ENCODE measurements around the gene ITPR3. TPM values are rescaled to one million over a fixed set of nuclear protein-coding genes. Genes with fewer than 3 reads are reported as not detected.

The ITPR3 gene
- total and polyA plus RNA-seq, 10 donors = 9.9 to 95.6 (median 62.1) TPM

DNA sequence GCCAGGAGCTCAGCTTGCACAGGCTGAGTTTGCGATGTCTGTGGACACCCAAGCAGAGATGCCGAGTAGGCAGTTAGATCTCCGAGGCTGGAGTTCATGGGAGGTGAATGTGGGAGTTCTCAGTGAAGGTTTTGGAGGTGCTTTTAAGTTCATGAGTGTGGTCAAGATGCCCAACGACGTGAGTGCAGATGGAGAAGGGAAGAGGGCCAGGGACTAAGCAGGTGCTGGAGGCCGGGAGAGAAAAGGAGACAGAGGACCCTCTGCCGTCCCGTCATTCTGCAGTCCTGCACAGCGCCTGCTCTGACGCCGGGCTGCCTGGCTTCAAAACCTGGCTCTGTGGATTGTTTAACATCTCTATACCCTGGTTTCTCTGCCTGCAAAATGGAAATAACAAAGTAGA lies 15.5 kb downstream of the ITPR3 start:
- Histone ChIP-seq H3K4me3 (no peak overlapping the region), H3K27ac (no peak overlapping the region), H3K27me3 (replicated peaks in 1 of 7) (peaks cover 0 to 6% (median 0%) of the 10 kb centered on the region in 7 donors), H3K4me1 (peaks cover 18 to 62% (median 33%) of the 10 kb centered on the region in 6 donors), H3K36me3 (peaks cover 0 to 21% (median 12%) of the 10 kb centered on the region in 6 donors), H3K9me3 (no peaks in the 10 kb centered on the region)
- no peak for DNase-seq
- WGBS, 5 donors = 91 to 93% (median 91%) methylated on average over 11 of the region's 11 CpGs
- intact Hi-C loops (cut with DNase I; ENCODE audit: low total_unique reads) = no loop called here
- TF ChIP-seq, protein P1, sequence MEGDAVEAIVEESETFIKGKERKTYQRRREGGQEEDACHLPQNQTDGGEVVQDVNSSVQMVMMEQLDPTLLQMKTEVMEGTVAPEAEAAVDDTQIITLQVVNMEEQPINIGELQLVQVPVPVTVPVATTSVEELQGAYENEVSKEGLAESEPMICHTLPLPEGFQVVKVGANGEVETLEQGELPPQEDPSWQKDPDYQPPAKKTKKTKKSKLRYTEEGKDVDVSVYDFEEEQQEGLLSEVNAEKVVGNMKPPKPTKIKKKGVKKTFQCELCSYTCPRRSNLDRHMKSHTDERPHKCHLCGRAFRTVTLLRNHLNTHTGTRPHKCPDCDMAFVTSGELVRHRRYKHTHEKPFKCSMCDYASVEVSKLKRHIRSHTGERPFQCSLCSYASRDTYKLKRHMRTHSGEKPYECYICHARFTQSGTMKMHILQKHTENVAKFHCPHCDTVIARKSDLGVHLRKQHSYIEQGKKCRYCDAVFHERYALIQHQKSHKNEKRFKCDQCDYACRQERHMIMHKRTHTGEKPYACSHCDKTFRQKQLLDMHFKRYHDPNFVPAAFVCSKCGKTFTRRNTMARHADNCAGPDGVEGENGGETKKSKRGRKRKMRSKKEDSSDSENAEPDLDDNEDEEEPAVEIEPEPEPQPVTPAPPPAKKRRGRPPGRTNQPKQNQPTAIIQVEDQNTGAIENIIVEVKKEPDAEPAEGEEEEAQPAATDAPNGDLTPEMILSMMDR (IDR thresholded peaks at IDR 0.05 in 8 of 11, conservative IDR thresholded peaks at IDR 0.05 in 3 of 11) = no peak
- TF ChIP-seq POLR2AphosphoS5 (IDR thresholded peaks at IDR 0.05) (no peak), POLR2A (IDR thresholded peaks at IDR 0.05) (no peak)

DNA sequence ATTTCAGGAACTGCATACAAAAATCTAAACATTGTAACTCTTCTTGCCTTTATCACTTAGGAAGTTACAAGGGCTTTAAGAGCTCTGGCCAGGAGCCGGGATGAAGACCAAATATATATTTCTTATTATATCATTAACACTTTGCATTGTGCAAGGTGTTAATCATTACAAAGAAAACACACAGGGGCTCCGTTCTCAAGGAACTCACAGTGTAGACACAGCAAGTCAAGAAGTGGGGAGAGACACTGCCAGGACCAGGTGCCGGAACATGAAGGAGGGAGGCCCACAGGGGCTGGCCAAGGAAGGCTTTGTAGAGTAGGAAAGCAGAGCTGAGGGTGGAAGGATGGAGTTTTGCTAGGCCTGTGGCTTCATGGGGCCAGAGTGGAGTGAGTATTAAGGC lies 17.4 kb downstream of the ITPR3 start:
- Histone ChIP-seq H3K9me3 (no peaks in the 10 kb centered on the region), H3K4me1 (peaks cover 9 to 53% (median 24%) of the 10 kb centered on the region in 6 donors), H3K27me3 (replicated peaks in 1 of 7) (no peaks in the 10 kb centered on the region), H3K27ac (no peak overlapping the region), H3K4me3 (no peak overlapping the region), H3K36me3 (peaks cover 0 to 36% (median 13%) of the 10 kb centered on the region in 6 donors)
- intact Hi-C loops (cut with DNase I; ENCODE audit: low total_unique reads) = no loop called here
- TF ChIP-seq, protein P1 (IDR thresholded peaks at IDR 0.05 in 8 of 11, conservative IDR thresholded peaks at IDR 0.05 in 3 of 11) = no peak
- TF ChIP-seq POLR2A (IDR thresholded peaks at IDR 0.05) (no peak), POLR2AphosphoS5 (IDR thresholded peaks at IDR 0.05) (no peak)
- DNase-seq = no peak
- WGBS, 5 donors = 63 to 79% (median 77%) methylated on average over 3 of the region's 3 CpGs

DNA sequence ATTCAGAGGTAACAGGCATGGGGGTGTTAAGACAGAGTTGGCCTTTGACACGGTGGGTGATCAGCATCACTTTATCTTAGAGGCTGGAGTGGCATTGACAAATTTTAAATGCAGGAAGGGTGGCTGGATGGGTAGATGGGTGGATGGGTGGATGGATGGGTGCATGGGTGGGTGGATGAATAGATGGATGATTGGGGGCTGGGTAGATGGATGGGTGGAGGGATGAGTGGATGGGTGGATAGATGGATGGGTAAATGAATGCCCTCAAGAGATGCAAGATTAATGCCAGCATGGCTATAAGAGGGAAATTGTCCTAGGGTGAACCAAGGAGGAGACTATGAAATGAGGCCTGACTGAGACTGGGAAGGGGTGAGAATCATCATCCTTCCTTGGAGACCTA lies 18.4 kb downstream of the ITPR3 start:
- Histone ChIP-seq H3K27me3 (replicated peaks in 1 of 7) (no peaks in the 10 kb centered on the region), H3K9me3 (no peaks in the 10 kb centered on the region), H3K4me1 (peaks cover under 1 to 50% (median 16%) of the 10 kb centered on the region in 6 donors), H3K27ac (no peak overlapping the region), H3K4me3 (no peak overlapping the region), H3K36me3 (peaks cover 0 to 42% (median 13%) of the 10 kb centered on the region in 6 donors)
- TF ChIP-seq, protein P1 (IDR thresholded peaks at IDR 0.05 in 8 of 11, conservative IDR thresholded peaks at IDR 0.05 in 3 of 11) = no peak
- TF ChIP-seq POLR2AphosphoS5 (IDR thresholded peaks at IDR 0.05) (no peak), POLR2A (IDR thresholded peaks at IDR 0.05) (no peak)
- DNase-seq = no peak
- WGBS, 5 donors = 86 to 97% (median 91%) methylated on average over 1 of the region's 1 CpG
- intact Hi-C loops (cut with DNase I; ENCODE audit: low total_unique reads) = no loop called here

DNA sequence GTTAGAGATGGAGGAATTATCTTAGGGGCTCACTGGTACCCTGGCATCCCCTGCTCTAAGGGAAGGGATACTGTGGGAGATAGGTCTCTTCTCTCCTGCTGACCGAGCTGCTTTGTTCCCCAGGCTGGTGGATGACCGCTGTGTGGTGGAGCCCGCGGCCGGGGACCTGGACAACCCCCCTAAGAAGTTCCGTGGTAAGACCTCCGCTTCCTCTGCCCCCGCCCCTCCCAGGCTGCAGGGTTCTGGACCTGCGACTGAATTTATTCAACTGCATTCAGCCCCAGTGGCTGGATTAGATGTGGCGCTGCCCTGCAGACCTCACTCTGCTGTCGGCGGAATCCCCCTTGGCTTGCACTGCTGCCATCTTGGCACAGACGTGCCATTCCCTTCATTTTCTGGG lies 19.2 kb downstream of the ITPR3 start:
- intact Hi-C loops (cut with DNase I; ENCODE audit: low total_unique reads) = loop anchor here (10.0 kb wide), 1 partner anchor 186 kb away; the partner anchor contains the start of gene ZBTB9
- TF ChIP-seq POLR2AphosphoS5 (IDR thresholded peaks at IDR 0.05) (no peak), POLR2A (IDR thresholded peaks at IDR 0.05) (no peak)
- TF ChIP-seq, protein P1 (IDR thresholded peaks at IDR 0.05 in 8 of 11, conservative IDR thresholded peaks at IDR 0.05 in 3 of 11) = no peak
- Histone ChIP-seq H3K4me3 (no peak overlapping the region), H3K36me3 (peaks cover 0 to 44% (median 13%) of the 10 kb centered on the region in 6 donors), H3K9me3 (no peaks in the 10 kb centered on the region), H3K4me1 (peaks cover 0 to 46% (median 8%) of the 10 kb centered on the region in 6 donors), H3K27me3 (replicated peaks in 1 of 7) (no peaks in the 10 kb centered on the region), H3K27ac (peak overlapping the region in 1 of 8 donors; percentile 41)
- 90 to 95% (median 91%) methylated on average over 12 to 13 of the region's 13 CpGs for WGBS, 5 donors
- no peak for DNase-seq

All from spleen (tissue), 11 donors.